ENCODE data around the gene TMCC3.
"Not testable (repeated sequence)": the region's sequence is repeated elsewhere in the genome, so short reads cannot be mapped to it uniquely, and the experiment has no call there.

The TMCC3 gene

DNA sequence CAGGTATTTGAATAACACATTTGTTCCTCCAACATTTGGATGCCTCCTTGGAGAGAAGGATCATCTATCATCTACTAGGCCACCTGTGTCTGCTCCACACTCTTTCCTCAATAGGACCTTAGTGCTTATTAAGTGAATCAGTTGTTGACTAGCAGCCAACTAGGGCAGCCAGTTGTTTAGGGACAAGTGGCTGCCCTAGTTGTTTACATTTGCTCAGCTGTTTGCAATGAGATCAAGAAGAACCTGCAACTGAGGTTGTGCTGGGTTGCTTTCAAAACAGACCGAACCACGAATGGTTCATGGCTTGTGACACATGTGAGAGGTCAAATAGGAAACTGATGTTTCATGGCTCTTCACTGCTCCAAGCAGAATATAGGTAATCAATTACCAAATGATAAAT lies 53.8 kb downstream of the TMCC3 start:
- DNase-seq, result no peak

DNA sequence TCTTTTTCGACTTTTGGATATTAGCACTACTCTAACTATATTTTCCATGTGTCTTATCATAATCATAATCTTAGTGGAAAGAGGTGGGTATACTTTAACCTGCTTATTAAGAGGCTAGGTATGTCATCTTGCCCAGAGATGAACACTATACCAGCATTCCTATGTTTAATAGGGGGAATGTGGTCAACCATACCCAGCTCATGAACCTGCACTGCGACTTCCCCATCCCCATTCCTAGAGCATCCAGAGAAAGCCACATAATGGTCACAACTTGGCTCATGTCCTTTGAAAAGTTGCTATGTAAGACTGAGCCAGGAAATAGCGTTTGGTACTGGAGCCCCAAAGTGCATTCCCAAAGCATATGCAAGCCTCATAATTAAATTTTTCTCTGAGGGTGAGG lies 55.2 kb downstream of the TMCC3 start:
- DNase-seq, result no peak

- no peak for DNase-seq
These were observed 55.9 kb downstream of the TMCC3 start for GRCh38 chr12:94594443-94594825.

GRCh38 chr12:94593822-94594442 lies 56.4 kb downstream of the TMCC3 start:
- no peak for DNase-seq

- not testable (repeated sequence) for DNase-seq
These were observed 57.6 kb downstream of the TMCC3 start for GRCh38 chr12:94592723-94593122.

GRCh38 chr12:94592080-94592479 lies 58.3 kb downstream of the TMCC3 start:
- DNase-seq, result no peak

DNA sequence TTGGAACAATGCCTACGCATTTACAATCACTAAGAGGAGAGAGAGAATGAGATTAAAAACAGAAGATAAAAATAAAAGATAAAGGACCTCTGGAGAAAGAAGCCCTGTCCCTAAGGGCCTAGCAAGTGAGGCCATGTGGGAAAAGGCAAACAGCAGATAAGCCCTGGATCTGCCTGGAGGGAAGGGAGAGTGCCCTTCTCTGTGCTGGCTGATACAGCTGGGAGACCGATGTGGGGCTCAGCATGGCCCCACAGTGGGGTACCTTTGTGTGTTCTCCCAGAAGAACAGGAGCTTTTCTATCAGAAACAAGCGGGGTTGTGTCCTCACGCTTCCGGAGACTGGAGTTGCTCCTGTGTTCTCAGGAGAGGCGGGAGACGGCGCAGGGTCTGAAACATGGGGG lies 59.9 kb downstream of the TMCC3 start:
- no peak for DNase-seq

DNA sequence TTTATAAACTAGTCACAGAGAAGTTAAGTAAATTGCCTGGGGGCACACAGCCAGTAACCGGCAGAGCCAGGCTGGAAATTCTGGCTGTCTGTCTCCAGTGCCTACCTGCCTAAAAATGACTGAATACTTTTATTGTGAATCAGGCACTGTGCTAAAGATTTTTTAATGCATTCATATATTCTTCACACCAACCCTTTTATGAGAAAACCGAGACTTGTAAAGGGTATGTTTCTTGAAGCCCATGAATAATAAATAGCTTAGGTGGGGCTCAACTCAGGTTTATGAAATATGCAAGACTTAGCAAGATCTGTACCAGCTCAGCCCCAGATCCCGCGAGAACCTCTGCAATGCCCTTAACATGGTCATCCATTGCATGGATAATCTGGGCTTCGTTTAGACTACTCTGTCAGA lies 60.8 kb downstream of the TMCC3 start:
- DNase-seq, result no peak

- DNase-seq, result no peak
These were observed 62.0 kb downstream of the TMCC3 start for GRCh38 chr12:94588346-94588745.

DNA sequence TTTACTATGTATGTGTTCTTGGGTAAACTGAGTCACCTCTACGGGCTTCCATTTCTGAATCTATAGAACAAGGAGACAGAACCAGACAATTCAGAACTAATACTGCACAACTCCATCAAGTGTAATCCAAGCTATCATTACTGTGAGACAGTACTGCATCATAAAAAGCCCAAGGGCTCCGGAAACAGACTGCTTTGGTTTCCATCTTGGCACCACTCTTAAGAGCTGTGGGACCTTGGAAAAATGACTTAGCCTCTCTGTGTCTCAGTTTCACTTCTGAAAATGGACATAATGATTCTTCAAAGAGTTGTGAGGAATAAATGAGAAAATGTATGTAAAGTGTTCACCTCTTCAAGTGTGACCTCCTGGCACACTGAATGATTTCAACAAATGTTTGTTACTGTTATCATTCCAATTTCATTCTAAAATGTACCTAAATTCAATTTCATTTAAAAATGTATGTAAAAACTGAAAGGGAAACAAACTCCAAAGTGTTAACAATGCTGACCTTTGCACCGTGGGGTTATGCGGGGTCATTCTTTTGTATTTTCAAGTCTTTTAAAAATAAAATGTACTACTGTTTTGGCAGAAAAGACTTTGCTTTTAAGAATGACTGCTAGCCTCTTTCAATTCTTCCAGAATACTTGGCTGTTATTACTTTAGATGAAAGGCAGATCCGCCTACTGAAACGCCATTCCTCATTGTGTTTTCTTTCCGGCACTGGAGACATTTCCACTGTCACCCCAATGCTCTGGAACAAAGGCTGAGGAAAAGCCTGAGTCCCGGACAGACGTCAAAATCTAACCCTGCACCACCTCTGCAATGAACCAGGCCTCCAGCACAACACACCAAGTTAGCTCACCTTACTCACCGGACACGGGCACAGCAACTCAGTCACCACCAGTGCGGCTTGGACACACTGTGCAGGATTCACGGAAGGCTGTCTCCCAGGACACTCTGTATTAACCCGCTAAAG lies 62.8 kb downstream of the TMCC3 start:
- no peak for DNase-seq

DNA sequence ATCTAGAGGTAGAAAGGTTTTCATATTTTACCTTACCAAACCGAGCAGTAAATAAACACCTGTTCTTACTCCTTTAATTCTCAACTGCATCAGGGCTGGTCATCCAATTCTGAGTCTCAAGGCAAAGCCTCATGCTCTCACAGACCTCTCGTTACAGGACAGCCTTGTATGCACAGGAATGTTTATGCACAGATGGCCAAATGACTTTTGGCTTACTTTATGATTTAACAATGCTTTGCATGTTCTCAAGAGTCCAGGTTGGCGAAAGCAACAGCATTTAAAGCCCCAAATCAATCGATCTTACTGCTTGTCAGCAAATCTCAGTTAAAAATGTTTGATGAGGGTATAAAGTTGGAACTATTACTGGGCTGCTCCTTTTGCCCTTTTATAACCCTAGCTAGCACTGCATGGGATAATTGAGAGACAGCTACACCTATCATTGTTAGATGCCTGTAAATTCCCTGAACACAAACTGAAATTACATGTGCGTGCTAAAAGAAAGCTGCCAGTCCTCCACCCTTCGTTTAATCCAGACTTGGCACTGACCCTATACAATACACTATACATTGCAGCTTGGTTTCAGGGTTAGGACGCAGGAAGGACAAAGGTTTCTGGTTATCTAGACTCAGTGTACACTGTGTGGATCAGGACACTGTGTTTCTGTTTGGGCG lies 63.6 kb downstream of the TMCC3 start:
- no peak for DNase-seq

- DNase-seq, result no peak
These were observed 64.7 kb downstream of the TMCC3 start for GRCh38 chr12:94585626-94586025.

- no peak for DNase-seq
These were observed 66.0 kb downstream of the TMCC3 start for GRCh38 chr12:94584377-94584776.

DNA sequence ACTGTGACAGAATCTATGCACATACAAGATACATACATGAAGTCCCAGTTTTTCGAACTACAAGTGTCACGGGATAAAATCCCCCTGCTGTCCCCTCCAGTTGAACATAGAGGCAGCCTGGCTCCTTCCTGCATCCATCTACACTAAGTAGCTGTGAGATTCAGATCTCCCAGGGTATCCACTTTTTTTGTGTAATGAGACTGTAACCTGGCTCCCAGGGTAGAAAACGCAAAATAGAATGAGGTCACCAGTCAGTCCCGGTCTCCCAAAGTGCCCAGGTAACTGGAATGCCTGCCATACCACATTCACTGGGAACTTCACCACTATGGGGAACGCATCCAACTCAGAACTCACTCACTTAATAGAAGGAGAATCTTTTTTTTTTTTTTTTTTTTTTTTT lies 67.8 kb downstream of the TMCC3 start:
- DNase-seq, result no peak

- no peak for DNase-seq
These were observed 74.5 kb downstream of the TMCC3 start for GRCh38 chr12:94575645-94576403.

GRCh38 chr12:94575024-94575423 lies 75.3 kb downstream of the TMCC3 start:
- DNase-seq, result no peak

- DNase-seq, result no peak
These were observed 78.8 kb downstream of the TMCC3 start for GRCh38 chr12:94571556-94571955.

GRCh38 chr12:94570161-94570560 lies 80.2 kb downstream of the TMCC3 start:
- DNase-seq, result no peak

- no peak for DNase-seq
These were observed 82.6 kb downstream of the TMCC3 start for GRCh38 chr12:94567761-94568160.

DNA sequence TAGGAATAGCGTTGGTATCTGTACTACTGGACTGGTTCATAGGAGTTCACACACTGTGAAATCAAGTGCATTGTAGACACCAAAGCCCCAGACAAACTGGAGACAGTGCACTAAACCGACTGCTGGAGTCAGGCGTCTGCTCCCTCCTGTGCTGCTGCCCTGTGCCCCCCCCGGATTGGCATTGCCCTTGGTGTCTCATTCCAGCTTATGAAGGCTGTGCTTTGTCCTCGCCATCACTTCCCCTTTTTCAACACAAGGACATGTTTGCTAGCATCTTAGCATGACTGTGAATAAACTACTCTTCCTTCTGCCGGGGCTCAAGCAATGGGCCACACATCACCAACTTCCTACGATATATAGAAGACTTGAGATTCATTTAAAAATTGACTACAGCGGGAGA lies 84.0 kb downstream of the TMCC3 start:
- no peak for DNase-seq

GRCh38 chr12:94565683-94566082 lies 84.7 kb downstream of the TMCC3 start:
- DNase-seq, result no peak

DNA sequence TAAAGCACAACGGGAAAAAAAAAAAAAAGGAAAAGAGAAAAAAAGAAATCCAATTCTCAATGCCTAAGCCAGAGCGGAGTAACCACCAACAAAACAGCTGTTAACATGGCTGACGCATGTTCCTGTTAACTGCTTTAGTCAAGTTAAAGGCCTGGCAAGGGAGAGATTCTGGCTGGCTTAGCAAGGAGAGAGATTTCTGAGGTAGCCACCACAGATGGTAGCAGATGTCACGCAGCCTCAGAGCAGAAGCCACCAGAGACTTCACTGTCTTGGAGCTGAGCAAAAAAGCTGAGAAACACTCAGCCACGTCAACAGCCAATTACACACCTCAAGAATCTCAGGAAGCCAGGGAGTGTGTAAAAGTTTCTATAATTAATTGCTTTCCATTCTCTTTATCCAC lies 87.1 kb downstream of the TMCC3 start:
- DNase-seq, result no peak

DNA sequence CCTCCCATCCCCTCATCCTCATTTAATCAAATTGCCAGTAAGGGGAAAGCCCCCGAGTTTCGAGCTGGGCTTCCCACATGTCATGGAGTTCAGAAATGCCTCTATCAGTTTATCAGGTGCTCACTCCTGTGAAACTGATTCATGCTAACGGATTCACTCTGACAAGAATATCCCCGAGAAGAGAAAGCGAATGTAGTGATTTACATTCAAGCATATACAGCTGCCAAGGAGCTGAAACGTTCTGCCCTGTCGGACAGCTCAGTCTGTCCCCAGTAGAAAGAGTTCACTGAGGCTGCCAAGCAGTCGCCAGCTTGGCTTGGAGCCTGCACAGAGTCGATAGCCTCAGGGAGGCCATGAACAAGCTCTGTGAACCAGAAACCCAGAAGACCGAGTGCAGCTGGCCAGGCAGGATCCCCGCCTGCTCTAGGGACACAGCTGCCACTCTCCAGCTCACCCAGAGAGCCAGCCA lies 88.4 kb downstream of the TMCC3 start:
- DNase-seq, result no peak

Measured in activated CD8-positive, alpha-beta memory T cell treated with anti-CD3 and anti-CD28 coated beads, Interleukin-2, amount 50 U/mL, for 4 hours (primary cell).